ENCODE results near the gene COL23A1.

The COL23A1 gene

DNA sequence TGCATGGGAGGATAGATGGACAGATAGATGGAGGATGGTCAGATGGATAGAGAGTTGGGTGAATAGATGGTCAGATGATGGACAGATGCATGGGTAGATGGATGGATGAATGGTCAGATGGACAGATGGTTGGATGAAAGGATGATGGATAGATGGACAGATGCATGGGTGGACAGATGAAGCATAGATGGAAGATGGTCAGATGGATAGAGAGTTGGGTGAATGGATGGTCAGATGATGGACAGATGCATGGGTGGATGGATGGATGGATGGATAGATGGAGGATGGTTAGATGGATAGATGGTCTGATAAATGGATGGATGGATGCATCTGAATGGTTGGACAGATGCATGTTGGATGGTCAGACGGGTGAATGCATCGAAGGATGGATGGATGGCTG lies 70.4 kb downstream of the COL23A1 start:
- no peak for DNase-seq
- in situ Hi-C loops (cut with MboI; ENCODE audit: low pct_unique_long_range_greater_than_20kb, low sequenced_read_pairs) = no loop called here

DNA sequence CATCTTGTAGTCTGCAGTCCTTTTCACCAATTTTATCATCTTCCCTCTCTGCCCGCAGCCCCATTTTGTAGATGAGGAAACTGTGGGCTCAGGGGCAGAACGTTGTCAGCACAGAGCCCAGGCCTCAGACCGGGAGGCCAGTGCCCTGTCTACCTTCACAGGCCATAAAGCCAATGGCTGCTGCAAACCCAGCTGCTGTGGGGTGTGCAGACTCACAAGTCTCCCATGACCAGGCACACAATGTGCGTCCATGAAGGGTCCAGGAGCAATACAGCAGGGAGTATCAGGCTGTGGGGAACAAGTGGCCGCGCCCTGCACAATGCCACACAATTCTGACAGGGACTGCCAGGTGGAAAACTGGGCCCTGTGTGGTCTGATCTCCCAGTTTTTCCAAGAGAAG lies 71.0 kb downstream of the COL23A1 start:
- no peak for DNase-seq
- in situ Hi-C loops (cut with MboI; ENCODE audit: low pct_unique_long_range_greater_than_20kb, low sequenced_read_pairs) = no loop called here

DNA sequence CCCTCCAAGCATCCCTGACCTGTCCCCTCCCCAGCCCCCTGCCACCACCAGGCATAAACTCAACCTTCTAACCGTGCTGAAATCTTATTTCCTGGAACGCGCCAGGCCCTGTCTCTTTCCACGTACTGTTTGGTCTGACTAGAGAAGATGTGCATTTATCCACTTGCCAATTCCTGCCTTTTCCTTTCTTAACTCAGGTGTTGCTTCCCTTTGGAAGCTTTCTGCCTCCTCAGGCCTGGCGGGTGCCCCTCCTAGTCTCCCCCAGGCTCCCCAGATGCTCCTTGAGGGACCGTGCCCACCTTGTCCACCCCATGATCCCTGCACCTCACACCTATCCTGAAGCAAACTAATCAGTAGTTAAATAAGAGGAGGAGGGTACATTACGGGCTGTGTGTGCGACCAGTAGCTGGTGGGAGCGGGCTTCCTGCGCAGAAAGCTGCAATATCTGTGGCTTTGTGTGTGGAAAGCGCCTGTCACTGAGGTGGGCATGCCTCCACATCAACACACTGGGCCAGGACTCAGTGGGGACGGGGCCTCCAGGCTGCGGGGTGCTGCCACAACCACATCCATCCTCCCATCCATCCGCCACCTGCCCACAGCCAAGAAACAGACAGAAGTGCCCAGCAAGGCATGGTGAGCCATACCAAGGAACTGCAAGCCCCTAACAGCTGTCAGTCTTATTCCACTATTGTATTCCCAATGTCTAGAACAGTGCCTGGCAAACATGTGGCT lies 73.5 kb downstream of the COL23A1 start:
- DNase-seq = no peak
- in situ Hi-C loops (cut with MboI; ENCODE audit: low pct_unique_long_range_greater_than_20kb, low sequenced_read_pairs) = no loop called here

DNA sequence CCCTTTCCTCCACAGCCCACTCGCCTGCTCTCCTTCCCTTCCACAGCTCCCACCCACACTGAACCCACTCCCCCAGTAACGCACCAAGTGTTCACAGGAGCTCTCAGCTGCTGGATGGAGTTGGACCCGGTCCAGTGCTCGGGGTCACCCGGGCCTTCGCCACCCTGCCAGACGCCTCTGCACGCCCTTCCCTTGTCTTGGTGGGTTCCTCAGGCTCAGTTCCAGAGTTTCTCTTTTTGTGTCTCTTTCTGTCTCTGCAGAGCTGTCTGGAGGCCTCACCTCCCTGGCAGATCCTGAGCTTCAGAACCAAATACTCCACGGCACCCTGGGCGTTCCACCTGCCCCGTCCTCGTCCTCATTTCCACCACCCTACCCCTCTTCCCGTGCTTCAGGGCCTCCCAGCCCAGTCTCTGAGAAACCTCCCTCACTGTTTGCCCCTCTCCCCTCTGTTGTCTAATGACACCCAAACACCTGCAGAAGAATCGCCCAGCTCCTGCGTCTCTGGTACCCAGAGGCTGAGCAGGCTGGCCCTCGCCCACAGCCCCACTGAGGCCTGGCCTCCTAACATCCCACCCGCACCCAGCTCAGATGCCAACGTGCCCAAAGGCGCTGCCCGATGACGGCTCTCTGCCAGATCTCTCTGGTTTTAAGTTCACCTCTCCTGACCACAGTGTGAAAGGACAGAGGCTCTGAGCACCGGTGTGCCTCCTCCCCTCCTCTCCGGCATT lies 74.3 kb downstream of the COL23A1 start:
- in situ Hi-C loops (cut with MboI; ENCODE audit: low pct_unique_long_range_greater_than_20kb, low sequenced_read_pairs) = no loop called here
- DNase-seq = no peak

DNA sequence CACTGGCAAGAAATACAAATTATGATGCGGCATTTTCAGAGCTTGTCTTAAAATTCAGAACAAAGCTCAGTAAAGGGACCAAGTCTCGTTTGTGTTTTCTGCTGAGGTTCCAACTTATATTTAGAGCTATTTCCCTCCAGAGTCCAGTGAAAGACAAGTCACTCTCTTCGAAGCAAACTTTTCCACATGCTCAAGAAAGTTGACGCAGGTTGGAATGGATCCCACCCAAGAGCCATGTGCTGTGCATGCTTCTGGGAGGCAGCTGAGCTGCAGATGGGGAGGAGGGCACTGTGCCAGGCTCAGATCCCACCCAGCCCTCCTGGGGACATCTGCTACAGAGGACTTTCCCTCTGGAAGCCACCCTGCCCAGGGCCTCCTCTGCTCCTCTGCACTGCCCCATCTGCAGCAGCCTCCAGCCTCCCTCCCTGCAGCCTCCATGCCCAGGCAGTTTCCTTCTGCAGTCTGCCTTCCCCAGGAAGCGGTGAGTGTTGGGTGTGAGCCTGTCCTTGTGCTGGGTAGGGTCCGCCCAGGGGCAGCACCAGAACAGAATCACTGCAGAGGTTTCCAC lies 75.3 kb downstream of the COL23A1 start:
- no peak for DNase-seq
- in situ Hi-C loops (cut with MboI; ENCODE audit: low pct_unique_long_range_greater_than_20kb, low sequenced_read_pairs) = no loop called here

DNA sequence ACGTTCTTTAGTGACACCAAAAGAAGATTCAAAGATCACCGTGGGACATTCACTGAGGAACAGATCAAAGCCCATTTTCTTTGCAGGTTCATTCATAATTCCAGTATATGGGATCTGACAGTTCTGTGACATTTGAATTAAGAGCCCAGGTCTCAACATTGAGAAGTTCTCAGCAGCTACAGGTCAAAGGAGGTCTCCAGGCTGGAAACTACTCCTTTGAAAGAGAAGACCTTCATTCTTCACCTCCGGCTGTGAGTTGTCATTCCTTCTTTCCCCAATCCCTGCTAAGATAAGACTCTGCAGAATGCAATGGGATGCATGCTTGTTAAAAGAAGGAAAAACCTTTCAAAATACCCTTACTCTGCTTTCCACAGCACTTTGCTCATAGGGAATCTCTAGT lies 79.0 kb downstream of the COL23A1 start:
- DNase-seq = no peak
- in situ Hi-C loops (cut with MboI; ENCODE audit: low pct_unique_long_range_greater_than_20kb, low sequenced_read_pairs) = no loop called here

DNA sequence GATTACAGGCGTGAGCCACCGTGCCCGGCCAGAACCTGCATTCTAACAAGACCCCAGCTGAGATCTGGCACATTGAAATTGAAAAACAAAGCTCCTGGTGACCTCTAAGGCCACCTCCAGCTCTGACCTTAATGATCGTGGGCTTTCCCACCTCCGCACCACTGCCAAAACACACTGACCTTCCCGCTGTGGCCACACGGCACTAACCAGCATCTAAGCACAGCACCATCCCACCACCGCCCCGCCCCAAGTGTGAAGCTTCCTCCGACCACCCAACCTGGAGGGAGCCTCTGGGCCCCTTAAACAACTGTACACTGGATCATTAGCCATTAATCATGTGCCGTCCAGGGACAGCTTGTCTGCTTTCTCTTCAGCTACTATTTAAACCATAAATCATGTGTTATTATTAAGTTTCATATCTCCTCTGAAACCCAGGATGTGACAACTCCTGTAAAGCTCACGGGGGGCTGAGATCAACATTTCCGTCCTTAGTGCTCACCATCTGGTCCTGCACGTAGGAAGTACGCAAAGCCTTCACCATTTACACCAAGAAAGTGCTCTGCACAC lies 80.6 kb downstream of the COL23A1 start:
- in situ Hi-C loops (cut with MboI; ENCODE audit: low pct_unique_long_range_greater_than_20kb, low sequenced_read_pairs) = no loop called here
- no peak for DNase-seq

DNA sequence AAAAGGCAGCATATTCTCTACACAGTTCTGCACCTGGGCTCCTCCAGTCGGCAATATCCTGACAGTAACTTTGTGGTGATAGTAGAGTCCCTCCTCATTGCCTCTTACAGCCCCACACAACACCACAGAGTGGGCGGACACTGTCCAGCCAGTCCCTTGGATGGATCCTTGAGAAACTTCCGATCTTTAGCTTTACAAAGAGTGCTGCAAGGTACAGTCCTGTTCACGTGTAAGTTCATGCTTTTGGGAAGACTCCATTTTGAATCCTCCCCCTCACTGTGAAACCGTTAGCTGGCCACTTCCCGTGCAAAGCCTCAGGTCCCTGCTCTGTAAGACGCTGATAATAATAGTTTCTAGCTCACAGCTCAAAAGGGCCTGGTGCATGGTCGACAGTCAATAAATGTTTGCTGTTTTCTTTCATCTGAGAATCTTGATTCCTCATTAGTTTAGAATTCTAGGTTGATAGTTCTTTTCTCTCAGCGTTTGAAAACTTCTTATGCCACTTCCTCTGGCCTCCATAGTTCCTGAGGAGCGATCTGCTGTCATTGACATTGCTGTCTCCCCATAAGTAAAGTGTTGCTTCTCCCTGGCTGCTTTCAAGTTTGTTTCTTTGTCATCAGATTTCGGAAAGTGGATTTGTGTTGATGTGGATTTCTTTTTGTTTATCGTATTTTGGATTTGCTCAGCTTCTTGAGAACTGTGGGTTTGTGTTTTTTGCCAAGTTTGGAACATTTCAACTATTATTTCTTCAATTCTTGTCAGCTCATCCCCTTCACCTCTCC lies 82.9 kb downstream of the COL23A1 start:
- in situ Hi-C loops (cut with MboI; ENCODE audit: low pct_unique_long_range_greater_than_20kb, low sequenced_read_pairs) = no loop called here
- no peak for DNase-seq

DNA sequence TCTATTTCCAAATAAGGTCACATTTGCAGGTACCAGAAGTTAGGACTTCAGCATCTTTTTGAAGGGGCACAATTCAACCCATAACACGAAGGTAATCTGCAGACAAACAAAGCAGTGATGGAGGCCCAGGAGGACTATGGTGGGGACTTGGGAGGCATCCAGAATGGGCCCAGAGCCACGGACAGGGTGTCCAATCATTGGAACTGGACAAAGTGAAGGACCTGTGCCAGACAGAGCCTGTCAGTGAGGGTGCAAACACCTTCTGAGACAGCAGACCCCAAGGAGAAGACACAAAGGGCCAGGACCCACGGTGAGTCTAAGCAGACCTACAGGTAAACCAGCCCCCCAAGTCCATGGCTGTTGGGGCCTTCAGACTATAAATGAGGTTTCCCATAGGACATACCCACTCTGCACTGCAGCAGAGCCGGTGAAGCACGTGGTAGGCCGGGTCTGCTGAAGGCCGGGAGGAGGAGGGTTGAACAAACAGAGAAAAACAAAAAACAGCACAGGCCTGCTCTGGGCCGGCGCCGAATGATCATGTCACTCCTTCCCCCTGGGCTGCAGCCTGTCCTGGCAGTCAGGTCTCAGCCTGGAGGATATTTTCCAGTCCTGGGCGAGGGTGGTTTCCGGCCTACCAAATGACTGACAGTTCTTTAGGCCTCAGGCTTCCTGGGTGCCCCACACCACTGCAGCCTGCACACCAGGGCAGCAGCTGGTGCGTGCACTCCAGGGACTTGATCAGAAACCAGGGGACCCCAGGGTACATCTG lies 84.4 kb downstream of the COL23A1 start:
- in situ Hi-C loops (cut with MboI; ENCODE audit: low pct_unique_long_range_greater_than_20kb, low sequenced_read_pairs) = no loop called here

DNA sequence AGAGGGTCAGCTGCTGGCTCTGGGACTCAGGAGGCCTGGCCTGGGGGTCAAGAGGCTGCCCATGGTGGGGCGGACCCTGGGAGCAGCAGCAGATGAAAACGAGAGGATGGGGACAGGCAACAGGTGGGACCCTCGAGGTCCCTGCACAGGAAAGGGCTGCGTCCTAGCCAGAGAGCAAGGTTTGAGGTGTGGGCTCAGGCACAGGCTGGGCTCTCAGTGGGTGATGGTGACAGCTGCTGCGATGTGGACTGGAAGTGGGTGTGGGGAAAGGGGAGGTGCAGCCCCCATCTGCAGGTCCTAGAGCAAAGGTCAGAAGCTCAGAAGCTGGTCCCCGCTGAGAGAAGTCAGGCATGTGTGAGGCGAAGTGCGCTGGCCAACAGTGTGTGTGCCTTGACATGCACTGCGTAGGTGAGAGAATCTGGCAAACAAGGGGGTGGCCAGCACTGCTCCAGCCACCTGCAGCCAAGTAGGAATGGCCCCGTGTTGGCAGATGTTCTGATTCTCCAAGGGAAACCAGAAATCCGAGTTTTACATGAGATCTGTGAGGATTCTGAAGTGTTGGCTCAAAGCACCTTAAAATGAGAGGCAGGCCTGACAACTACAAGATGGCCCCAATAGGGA lies 85.7 kb downstream of the COL23A1 start:
- DNase-seq = no peak
- in situ Hi-C loops (cut with MboI; ENCODE audit: low pct_unique_long_range_greater_than_20kb, low sequenced_read_pairs) = no loop called here

More for the DNA sequence above, 84.4 kb downstream of the COL23A1 start:
- DNase-seq = no peak

DNA sequence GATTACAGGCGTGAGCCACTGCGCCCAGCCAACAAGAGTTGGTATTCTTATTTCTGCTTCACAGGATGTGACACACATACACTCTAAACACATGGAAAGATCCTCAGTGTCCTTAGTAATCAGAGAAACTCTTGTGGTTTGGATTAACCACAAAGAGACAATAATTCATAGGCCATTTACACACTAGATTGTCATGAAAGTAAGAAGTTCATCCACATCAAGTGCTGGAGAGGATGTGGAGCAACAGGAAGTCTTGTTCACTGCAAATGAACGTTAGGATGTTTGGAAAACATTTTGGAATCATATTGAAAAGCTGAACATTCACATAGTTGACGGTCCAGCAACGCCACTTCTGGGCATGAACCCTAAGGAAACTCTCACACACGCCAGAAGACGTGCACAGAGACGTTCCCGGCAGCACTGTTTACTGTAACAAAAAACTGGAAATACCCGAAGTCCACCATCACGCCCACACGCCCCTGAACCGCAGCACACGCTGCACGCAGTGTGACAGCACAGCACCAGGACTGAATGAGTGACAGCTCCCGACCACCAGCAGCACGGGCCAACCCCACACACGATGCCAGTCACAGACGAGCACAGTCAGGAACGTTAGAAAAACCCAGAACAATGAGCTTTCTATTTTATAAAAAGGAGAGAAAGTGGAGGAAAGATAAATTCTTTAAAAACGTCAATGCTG lies 87.6 kb downstream of the COL23A1 start:
- peak; percentile 20 for DNase-seq
- in situ Hi-C loops (cut with MboI; ENCODE audit: low pct_unique_long_range_greater_than_20kb, low sequenced_read_pairs) = no loop called here

DNA sequence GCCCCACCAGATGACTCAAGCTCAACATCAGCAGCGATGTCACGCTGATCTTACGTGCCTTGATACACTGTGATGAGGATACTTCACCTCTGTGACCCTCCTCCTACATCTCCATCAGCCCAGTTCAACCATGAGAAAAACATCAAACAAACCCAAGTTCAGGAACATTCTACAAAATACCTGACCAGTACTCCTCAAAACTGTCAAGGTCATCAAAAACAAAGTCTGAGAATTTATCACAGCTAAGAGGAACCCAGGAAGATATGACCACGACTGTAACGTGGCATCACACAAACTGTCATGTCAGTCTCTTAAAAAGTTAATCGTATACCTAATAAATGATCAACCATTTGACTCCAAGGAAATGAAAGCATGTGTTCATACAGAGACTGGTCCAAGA lies 90.8 kb downstream of the COL23A1 start:
- in situ Hi-C loops (cut with MboI; ENCODE audit: low pct_unique_long_range_greater_than_20kb, low sequenced_read_pairs) = no loop called here
- DNase-seq = no peak

DNA sequence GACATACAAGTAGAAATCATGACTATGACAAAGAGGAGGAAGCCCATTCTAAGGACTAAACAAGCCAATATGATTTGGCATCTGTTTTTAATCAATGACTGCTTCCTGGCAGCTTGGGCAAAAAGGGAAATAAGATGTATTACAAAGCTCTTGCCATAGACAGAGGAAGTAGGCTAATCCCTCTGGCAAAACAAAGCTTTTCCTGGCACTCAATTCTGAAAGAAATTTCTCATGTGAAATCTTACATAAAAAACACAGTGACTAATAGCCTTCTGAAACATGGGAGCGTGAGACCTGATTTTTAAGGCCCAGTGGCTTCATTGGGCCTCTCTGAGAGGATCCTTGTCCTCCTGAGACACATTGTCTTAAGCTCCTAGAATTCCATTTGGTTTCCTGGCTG lies 93.6 kb downstream of the COL23A1 start:
- in situ Hi-C loops (cut with MboI; ENCODE audit: low pct_unique_long_range_greater_than_20kb, low sequenced_read_pairs) = no loop called here
- peak; percentile 7 for DNase-seq

DNA sequence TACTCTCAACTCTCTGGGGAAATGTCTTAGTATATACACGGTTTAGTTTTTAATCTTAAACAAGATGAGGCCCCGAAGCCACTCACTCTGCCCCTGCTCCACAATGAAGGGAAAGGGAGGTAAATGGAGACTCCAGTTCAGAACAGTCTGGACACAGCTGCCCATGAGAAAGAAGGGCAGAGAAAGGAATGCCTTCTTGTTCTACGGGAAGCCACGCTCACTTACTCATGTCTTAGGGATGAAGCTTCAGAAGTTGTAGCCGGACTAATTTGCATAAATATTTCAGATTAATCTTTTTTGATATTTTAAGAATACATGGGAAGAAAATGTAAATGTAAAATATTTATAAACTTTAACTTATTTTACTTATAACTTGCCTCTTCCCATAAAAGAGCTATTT lies 94.0 kb downstream of the COL23A1 start:
- in situ Hi-C loops (cut with MboI; ENCODE audit: low pct_unique_long_range_greater_than_20kb, low sequenced_read_pairs) = no loop called here
- no peak for DNase-seq

DNA sequence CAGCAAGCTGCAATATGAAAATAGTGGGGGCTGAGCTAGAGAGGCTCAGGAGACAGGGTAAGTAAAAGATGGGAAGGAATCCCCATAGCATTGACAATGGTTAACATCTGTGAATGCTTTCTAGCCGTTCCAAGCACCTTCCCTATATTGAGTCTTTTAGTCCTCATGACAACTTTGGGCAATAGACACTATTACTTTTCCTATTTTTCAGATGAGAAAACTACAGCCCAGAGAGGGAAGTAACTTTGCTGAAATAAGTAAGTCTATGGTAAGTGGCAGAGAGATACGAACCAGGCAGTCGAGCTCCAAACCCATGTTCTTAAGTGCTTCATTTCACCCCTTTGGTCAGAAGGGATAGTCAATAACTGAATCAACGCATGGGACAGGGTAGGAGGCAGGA lies 94.5 kb downstream of the COL23A1 start:
- no peak for DNase-seq
- in situ Hi-C loops (cut with MboI; ENCODE audit: low pct_unique_long_range_greater_than_20kb, low sequenced_read_pairs) = no loop called here

DNA sequence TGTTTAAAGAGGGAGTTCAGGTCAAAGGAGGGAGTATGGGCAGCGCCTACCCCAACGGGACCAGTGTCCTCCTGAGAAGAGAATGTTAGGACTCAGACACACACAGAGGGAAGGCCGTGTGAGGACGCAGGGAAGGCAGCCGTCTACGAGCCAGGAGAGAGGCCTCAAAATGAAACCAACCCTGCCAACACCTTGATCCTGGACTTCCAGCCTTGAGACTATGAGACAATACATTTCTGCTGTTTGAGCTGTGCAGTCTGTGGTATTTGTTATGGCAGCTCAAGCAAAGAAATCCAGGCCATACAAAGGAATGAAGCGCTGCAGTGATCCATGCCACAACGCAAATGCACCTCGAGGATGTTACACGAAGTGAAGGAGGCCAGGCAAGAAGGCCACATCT lies 97.9 kb downstream of the COL23A1 start:
- in situ Hi-C loops (cut with MboI; ENCODE audit: low pct_unique_long_range_greater_than_20kb, low sequenced_read_pairs) = no loop called here
- DNase-seq = no peak

DNA sequence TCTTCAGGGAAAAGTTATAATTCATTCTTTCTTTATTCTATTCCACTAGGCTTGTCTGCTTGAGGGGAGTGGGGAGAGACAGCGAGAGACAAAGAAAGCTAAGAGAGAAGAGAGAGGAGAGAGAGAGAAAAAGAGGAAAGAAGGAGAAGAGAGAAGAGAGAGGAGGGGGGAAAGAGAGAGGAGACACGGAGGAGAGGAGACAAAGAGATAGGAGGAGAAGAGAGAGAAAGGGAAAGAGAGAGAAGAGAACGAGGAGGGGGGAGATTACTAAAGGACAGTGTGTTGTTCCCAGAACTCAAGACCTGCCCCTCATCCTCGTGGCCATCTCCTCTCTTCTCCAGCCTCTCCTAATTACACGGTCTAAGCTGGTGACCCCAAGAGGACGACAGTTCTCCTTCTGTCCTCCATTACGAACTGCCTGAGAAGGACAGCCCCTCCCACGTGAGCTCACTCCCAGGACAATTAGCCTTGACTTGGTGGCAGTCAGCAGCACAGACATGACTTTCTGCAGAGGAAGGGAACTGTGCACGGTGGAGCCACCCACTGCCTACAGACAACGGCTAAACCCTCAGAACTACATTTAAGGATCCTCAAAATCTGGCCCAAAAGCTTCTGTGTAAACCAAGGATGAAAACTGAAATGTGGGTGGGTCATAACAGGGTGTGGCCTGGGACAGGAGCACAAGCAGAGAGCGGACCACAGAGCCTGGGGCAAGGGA lies 99.1 kb downstream of the COL23A1 start:
- in situ Hi-C loops (cut with MboI; ENCODE audit: low pct_unique_long_range_greater_than_20kb, low sequenced_read_pairs) = no loop called here

More for the DNA sequence above, 99.1 kb downstream of the COL23A1 start:
- DNase-seq = no peak

Data from KBM-7 (cell line).